Transverse colon (tissue), 4 donors: ENCODE data around the gene CARMIL1.

Source experiments
- CTCF ChIP-seq, 5 experiments: fragments of 200-600 bp in 3 of 5; fragments of 450-650 bp in 2 of 5; sonication (generic) in 3 of 5; IDR thresholded peaks; 1 replicate in 2 of 5; 2 replicates in 3 of 5; pipeline ENCODE4 v1.5.1; 2016 to 2017; ENCODE audit warnings: antibody characterized with exemption in 5 of 5, inconsistent platforms in 3 of 5, mild to moderate bottlenecking in 2 of 5, moderate library complexity in 1 of 5
- EP300 ChIP-seq: sonication (generic); formaldehyde crosslinking; IDR thresholded peaks from one replicate; pipeline ENCODE4 v1.6.1; 2017; ENCODE audit warnings: antibody characterized with exemption, low read depth
- POLR2A ChIP-seq: fragments of 450-650 bp; IDR thresholded peaks from one replicate; pipeline ENCODE4 v1.6.1; 2016; ENCODE audit warnings: antibody characterized with exemption, mild to moderate bottlenecking, moderate library complexity
- POLR2AphosphoS5 ChIP-seq, 3 donors: sonication (generic); formaldehyde crosslinking; IDR thresholded peaks; one replicate each; pipeline ENCODE4 v1.6.1; 2016; ENCODE audit warnings: antibody characterized with exemption in 3 of 3

- no peak for TF ChIP-seq EP300
- no peak for TF ChIP-seq POLR2A
- TF ChIP-seq CTCF (IDR thresholded peaks at IDR 0.05): no peak
- no peak for TF ChIP-seq POLR2AphosphoS5 (IDR thresholded peaks at IDR 0.05)
Measured at GRCh38 chr6:25457516-25457915, 178.3 kb downstream of the CARMIL1 start.
